GM19351 (cell line): ENCODE results near the gene CRISPLD2.

Experiments used
- ATAC-seq: cut with Tn5 transposase; IDR thresholded peaks from one replicate; pipeline ENCODE4 v1.9.1; 2021; ENCODE audit warnings: mild to moderate bottlenecking, moderate library complexity; ENCODE audit not compliant: unreplicated experiment

The CRISPLD2 gene

DNA sequence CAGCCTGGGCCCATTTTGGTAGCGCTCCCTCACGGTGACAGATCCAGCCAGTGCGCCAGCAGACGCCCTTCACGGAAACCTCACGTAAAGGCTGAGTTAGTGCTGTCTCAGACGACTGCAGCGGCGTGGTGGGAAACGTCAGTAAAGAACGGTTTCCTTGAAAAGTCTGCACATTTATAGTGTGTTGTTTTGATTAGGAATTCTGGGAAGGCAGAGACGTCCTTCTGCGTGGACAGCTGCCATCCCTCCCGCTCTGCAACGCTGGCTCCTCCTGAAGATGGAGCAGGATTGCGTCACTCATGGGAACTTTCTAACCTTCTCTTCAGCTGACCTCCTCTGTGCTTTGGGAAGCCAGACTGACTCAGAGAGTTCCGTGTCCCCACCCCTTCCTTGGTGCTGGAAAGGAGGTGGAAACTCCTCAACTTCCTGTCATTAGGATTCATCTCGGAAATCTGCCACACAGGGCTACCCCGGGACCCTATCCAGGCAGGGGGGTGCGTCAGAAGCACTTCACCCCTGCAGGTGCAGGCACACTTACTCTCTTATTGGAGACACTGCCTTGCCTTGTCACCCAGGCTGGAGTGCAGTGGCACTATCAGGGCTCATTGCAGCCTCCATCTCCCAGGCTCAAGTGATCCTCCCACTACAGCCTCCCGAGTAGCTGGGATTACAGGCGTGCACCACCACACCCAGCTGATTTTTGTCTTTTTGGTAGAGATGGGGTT, 24.3 kb upstream of the CRISPLD2 start:
- no peak for ATAC-seq

DNA sequence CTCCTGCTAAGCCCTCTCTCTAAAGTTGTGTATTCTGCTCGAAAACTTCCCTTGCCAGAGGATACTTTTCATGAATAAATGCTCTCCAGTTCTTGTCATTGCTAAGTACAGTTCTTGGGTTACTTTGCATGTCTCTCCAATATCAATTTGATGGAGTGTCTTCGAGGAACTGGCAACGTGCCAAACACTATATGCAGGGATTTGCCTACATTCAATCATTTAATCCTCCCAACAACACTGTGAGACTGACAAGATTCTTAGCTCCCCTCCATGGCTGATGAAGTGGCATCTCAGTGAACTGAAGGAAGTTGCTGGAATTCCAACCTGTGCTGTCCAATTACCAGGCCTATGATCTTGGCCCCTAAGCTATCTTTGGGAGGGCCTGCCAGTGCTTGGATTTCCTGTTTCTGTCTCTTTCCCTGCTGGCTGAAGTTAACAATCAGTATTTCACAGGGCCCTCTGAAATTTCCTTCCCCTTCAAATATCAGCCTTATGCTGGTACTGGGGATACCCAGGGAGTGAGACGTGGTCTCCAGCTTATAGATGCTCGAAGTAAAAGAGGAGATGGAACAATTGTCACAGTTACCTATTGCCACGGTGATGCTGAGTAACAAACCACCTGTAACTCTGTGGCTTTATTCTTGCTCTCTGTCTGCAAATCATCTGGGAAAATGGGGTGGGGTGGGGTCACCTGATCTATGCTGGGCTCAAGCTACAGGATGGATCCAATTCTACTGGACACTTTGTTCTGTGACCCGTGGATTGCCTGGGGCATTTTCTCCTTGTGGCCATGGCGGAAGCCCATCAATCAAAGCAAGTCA, 19.4 kb upstream of the CRISPLD2 start:
- no peak for ATAC-seq

DNA sequence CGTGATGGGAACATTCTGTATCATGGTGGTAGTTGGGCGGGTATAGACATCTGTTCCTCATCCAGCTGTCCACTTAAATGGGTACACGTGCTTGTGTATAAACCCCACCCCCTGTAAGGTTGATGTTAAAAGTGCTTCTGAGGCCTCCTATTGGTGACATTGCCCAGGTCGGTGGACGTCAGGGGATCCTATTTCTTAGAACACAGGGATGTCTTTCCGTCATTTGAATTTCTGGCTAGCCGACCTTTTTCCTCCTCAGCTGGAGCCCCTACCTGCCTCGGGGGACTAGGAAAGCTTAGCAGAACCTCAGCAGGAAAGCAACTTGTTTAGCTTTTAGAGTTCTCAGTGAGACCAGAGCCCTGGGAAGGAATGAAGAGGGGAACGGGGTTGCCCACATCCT, 16.6 kb upstream of the CRISPLD2 start:
- ATAC-seq: no peak

DNA sequence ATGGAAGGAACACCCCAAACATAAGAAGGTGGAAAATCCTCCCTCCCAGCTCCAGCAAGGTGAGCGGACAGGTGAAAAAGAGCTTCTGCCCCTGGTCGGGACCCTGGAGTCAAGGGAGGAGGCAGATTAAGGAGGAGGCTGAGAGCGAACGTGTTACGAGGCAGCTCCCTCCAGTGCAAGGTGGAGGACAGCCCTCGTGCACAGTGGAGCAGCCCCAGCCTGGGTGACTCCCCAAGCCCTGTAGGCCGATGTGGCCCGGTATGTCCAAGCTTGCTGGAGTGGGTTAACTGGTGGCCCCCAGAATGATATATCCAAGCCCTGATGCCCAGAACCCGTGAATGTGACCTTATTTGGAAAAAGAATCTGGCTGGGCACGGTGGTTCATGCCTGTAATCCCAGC, 15.5 kb upstream of the CRISPLD2 start:
- no peak for ATAC-seq

DNA sequence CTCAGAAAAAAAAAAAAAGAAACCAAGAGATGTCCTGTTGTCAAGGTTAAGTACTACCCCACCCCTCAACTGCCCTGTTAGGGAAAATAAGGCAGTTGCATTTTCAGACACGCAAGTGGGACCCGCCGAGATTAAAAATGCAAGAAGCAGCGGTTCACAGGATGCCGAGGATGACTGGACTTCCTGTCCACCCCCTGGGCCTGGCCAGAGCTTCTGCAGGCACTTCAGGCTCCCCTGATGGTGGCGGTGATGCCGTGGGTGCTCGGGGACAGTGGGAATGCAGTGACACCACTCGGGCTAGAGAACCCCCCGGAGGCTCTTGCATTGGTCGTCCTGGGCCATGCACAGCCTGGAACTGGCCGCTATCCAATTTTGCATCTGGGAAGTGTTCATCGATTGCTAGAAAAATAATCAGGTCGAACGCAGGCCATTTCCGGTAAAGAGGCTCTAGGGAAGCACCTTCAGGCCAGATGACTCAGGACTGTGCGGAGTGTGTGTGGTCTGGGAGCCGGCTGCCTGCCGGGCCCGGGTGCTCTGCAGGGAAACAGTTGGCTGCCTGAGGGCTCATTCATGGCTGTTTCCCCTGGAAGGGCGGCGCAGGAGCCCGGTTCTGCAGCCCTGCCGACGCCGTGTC, 13.4 kb upstream of the CRISPLD2 start:
- ATAC-seq: no peak

- no peak for ATAC-seq
Measured at GRCh38 chr16:84806890-84807258, 12.9 kb upstream of the CRISPLD2 start.

- ATAC-seq: no peak
Measured at GRCh38 chr16:84807776-84808175, 12.0 kb upstream of the CRISPLD2 start.

GRCh38 chr16:84808826-84809225, 11.0 kb upstream of the CRISPLD2 start:
- no peak for ATAC-seq

GRCh38 chr16:84810518-84811273, 9.1 kb upstream of the CRISPLD2 start:
- no peak for ATAC-seq

GRCh38 chr16:84811529-84811928, 8.3 kb upstream of the CRISPLD2 start:
- ATAC-seq: no peak

GRCh38 chr16:84813141-84813934, 6.4 kb upstream of the CRISPLD2 start:
- no peak for ATAC-seq

- no peak for ATAC-seq
Measured at GRCh38 chr16:84815462-84815861, 4.3 kb upstream of the CRISPLD2 start.

DNA sequence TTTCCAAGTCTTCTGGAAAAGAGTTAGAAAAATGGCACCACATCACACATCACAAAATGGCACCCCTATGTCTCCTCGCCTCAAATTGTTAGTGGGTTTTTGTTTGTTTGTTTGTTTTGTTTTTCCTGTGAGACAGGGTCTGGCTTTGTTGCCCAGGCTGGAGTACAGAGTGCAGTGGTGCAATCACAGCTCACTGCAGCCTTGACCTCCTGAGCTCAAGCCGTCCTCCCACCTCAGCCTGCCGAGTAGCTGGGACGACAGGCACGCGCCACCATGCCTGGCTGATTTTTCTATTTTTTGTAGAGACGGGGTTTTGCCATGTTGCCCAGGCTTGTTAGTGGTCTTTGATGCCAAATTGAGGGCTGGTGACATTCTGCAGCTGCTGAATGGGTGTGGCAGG, 3.8 kb upstream of the CRISPLD2 start:
- ATAC-seq: no peak

DNA sequence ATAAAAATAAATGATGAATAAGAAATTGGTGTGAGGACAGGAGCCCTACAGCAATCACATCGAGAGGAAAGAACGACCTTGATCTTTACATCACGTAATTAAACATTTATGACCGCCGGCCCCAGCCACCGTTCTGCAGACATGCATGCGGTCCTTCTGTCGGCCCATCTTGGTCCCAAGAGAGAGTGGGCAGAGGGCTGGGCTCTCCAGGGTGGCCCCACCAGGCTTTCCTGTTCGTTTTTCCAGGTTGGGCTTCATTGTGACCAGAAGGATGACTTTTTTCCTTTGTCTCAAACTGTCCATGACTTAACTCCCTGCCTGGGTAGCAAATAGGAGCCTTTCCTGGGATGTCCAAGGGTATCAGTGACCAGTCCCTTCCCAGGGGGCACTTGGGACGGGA, 3.3 kb upstream of the CRISPLD2 start:
- ATAC-seq: no peak

- ATAC-seq: no peak
Measured at GRCh38 chr16:84817206-84817605, 2.6 kb upstream of the CRISPLD2 start.

DNA sequence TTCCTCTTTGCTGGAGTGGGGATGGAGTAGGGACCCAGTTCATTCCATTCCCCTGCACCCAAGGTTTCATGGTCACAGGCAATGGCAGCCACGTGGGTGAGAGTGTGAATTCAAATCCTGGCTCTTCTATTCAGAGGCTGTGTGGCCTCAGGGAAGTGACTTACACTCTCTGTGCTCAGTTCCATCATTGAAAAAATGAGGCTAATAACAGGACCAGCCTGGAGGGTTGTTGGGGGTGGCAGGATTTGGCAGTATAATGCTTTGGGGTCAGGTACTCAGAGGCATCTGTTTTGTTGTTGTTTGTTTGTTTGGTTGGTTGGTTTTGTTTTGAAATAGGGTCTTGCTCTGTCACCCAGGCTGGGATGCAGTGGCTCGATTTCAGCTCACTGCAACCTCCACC, 2.2 kb upstream of the CRISPLD2 start:
- ATAC-seq: no peak

- no peak for ATAC-seq
Measured at GRCh38 chr16:84818133-84818532, 1.7 kb upstream of the CRISPLD2 start.

- no peak for ATAC-seq
Measured at GRCh38 chr16:84818989-84819643, 669 bp upstream of the CRISPLD2 start.

- ATAC-seq: no peak
Measured at GRCh38 chr16:84820305-84820684, 510 bp downstream of the CRISPLD2 start.

GRCh38 chr16:84820771-84821170, 986 bp downstream of the CRISPLD2 start:
- no peak for ATAC-seq
